ENCODE results near the gene EDEM2.

EDEM2 gene

DNA sequence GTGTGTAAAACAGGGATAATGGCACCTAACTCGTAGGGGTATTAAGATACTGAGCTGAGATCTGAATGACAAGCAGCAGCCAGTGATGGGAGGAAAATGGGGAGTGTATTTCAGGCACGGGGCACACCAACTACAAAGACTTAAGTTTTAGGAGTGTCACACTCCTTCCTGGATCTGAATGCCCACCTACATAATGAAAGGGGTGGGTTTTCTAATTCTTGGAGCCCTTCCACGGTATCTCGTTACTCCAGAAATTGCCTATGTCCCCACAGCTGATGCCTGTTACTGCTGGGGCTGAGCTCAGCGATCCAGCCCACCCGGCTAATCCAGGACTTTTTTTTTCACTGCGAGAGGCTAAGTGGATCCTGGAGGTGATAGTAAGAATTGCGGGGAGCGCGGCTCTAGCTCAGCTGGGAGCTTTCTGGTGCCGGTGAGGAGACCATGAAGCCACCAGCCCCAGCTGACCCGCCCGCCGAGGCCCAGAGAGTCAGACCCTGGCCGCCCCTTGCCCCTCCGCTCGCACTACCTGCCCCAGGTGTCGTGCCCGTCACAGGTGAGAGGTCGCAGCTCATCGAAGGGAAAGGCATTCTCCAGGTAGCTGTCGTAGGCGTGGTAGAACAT lies 727 bp downstream of the EDEM2 start:
- Histone ChIP-seq H3K9me3 (ENCODE audit: control insufficient read depth, insufficient read depth, low read depth, low read length) (no peaks in the 10 kb centered on the region), H3K4me3 (ENCODE audit: low read depth, low read length) (peak overlapping the region; percentile 99), H3K36me3 (ENCODE audit: control insufficient read depth, insufficient read depth, low read length) (peaks cover 28% of the 10 kb centered on the region), H3K27ac (ENCODE audit: low read depth, low read length) (peak overlapping the region; percentile 3; the same call in 1 of the 2 replicates), H3K27me3 (ENCODE audit: control insufficient read depth, insufficient read depth, low read length) (no peaks in the 10 kb centered on the region), H3K4me1 (ENCODE audit: control insufficient read depth, insufficient read depth, low read length) (peaks cover 15% of the 10 kb centered on the region), H3K9ac (ENCODE audit: low read length) (peak overlapping the region; percentile 85)

DNA sequence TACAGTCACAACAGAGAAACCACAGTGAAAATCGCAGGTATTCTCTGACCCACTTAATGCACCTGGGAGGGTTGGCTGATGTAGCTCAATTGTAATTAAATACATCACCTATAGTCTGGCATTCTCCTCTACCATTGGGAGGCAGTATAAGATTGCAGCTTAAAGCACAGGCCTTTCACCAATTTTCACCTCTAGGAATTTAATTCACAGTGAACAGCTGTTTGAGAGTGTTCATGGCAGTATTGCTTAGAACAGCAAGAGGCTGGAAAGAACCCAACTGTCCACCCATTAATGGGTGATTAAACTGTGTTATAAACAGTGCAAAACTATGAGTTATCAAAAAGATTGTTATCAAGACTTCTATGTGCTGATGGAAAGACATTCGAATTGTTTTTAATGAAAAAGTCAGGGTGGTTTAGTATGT lies 2.0 kb downstream of the EDEM2 start:
- H3K4me3 ChIP-seq (ENCODE audit: low read depth, low read length) = no peak overlapping the region
- H3K9ac ChIP-seq (ENCODE audit: low read length) = no peak overlapping the region
- no peaks in the 10 kb centered on the region for H3K9me3 ChIP-seq (ENCODE audit: control insufficient read depth, insufficient read depth, low read depth, low read length)
- peaks cover 36% of the 10 kb centered on the region for H3K36me3 ChIP-seq (ENCODE audit: control insufficient read depth, insufficient read depth, low read length)
- H3K27me3 ChIP-seq (ENCODE audit: control insufficient read depth, insufficient read depth, low read length) = no peaks in the 10 kb centered on the region
- H3K27ac ChIP-seq (ENCODE audit: low read depth, low read length) = no peak overlapping the region
- H3K4me1 ChIP-seq (ENCODE audit: control insufficient read depth, insufficient read depth, low read length) = peaks cover 15% of the 10 kb centered on the region

DNA sequence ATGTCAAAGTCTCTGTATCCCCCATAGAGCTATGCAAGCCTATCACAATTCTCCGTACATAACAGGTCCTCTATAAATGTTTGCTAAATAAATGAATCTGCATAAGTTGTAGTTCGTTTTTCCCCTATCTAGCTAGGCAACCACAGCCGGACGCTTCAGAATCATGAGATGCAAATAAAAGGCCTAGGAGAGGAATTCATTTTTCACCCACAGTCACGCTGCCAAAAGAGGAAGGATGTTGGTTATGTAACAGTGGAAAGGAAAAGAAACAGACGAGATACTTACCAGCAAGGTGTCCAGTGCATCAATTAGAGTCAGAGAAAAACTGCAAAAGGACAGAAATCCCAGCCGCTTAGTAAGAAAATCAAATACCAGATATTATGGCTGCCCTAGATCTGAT lies 2.4 kb downstream of the EDEM2 start:
- no peak overlapping the region for H3K4me3 ChIP-seq (ENCODE audit: low read depth, low read length)
- H3K27ac ChIP-seq (ENCODE audit: low read depth, low read length) = no peak overlapping the region

DNA sequence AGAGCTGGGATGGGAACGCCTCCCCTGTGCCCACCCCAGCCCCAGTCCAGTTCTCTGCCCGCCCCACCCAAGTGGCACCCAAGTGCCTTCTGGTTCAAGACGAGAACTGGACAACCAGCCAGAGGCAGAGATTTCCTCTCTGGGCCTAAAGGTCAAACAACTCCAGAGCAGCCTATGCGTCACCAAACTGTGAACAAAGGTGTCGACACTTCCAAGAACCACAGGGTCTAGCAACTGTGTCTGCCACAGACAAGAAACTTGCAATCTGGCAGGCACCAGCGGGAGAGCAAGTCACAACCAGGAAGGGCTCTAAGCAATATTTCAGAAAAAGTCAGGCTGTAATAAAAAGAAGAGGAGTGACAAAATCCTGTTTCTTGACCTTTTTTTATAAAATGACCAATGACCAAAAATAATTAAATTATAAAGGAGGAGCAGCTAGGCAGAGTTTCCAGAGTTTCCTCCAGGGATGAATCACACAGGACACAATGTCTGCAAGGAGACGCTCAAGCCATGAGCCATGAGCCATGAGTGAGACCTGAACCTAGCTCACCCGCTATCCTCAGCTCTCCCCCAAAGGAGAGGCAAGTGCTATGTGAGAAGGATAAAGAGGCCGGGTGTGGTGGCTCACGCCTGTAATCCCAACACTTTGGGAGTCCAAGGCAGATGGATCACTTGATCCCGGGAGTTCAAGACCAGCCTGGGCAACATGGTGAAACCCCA lies 11.1 kb downstream of the EDEM2 start:
- Histone ChIP-seq H3K27ac (ENCODE audit: low read depth, low read length) (no peak overlapping the region), H3K9me3 (ENCODE audit: control insufficient read depth, insufficient read depth, low read depth, low read length) (no peaks in the 10 kb centered on the region), H3K4me1 (ENCODE audit: control insufficient read depth, insufficient read depth, low read length) (no peaks in the 10 kb centered on the region), H3K9ac (ENCODE audit: low read length) (no peak overlapping the region), H3K27me3 (ENCODE audit: control insufficient read depth, insufficient read depth, low read length) (no peaks in the 10 kb centered on the region), H3K36me3 (ENCODE audit: control insufficient read depth, insufficient read depth, low read length) (peaks cover 67% of the 10 kb centered on the region), H3K4me3 (ENCODE audit: low read depth, low read length) (no peak overlapping the region)

More for the DNA sequence above, 2.4 kb downstream of the EDEM2 start:
- Histone ChIP-seq H3K9ac (ENCODE audit: low read length) (no peak overlapping the region), H3K9me3 (ENCODE audit: control insufficient read depth, insufficient read depth, low read depth, low read length) (no peaks in the 10 kb centered on the region), H3K27me3 (ENCODE audit: control insufficient read depth, insufficient read depth, low read length) (no peaks in the 10 kb centered on the region), H3K36me3 (ENCODE audit: control insufficient read depth, insufficient read depth, low read length) (peaks cover 41% of the 10 kb centered on the region), H3K4me1 (ENCODE audit: control insufficient read depth, insufficient read depth, low read length) (peaks cover 15% of the 10 kb centered on the region)

DNA sequence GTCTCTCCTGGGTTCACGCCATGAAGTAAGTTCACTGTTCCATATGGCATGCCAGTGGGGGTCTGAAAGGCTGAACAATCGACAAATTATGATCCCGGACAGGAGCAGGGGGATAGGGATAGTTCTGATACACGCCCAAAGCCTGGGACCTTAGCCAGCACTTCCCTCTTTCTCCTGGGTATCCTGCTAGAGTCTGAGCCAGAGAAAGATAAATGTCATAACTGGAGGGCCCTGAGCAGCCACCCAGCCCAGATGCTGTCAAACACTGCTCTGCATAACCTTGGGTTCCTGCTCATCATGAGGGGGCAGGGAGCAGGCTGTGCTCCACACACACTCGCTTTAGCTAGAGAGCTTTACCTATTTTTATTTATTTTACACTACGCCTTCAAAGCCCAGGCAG lies 12.3 kb downstream of the EDEM2 start:
- H3K9ac ChIP-seq (ENCODE audit: low read length) = no peak overlapping the region
- no peaks in the 10 kb centered on the region for H3K4me1 ChIP-seq (ENCODE audit: control insufficient read depth, insufficient read depth, low read length)
- peaks cover 69% of the 10 kb centered on the region for H3K36me3 ChIP-seq (ENCODE audit: control insufficient read depth, insufficient read depth, low read length)
- no peaks in the 10 kb centered on the region for H3K27me3 ChIP-seq (ENCODE audit: control insufficient read depth, insufficient read depth, low read length)
- no peak overlapping the region for H3K27ac ChIP-seq (ENCODE audit: low read depth, low read length)
- H3K9me3 ChIP-seq (ENCODE audit: control insufficient read depth, insufficient read depth, low read depth, low read length) = no peaks in the 10 kb centered on the region
- no peak overlapping the region for H3K4me3 ChIP-seq (ENCODE audit: low read depth, low read length)

DNA sequence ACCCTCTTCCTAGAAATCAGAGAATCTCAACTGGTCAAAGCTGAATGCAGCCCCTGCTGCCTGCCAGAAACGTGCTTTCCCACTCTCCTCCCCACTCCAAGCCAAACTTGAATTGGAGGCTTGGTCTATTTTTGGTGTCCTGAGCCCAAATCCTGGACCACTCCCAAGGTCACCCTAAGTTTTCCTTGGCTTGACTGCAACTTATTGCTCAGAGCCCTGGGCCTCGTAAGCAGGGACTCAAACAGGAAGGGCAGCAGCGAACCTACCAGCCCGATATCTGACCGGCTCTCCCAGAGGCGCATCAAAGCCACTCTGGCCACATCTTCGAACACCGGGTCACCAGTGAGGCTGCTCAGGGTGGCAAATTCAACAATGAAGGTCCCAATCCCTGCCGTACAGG lies 12.7 kb downstream of the EDEM2 start:
- no peaks in the 10 kb centered on the region for H3K9me3 ChIP-seq (ENCODE audit: control insufficient read depth, insufficient read depth, low read depth, low read length)
- no peak overlapping the region for H3K4me3 ChIP-seq (ENCODE audit: low read depth, low read length)
- H3K27ac ChIP-seq (ENCODE audit: low read depth, low read length) = no peak overlapping the region
- H3K27me3 ChIP-seq (ENCODE audit: control insufficient read depth, insufficient read depth, low read length) = no peaks in the 10 kb centered on the region
- no peak overlapping the region for H3K9ac ChIP-seq (ENCODE audit: low read length)
- no peaks in the 10 kb centered on the region for H3K4me1 ChIP-seq (ENCODE audit: control insufficient read depth, insufficient read depth, low read length)
- peaks cover 71% of the 10 kb centered on the region for H3K36me3 ChIP-seq (ENCODE audit: control insufficient read depth, insufficient read depth, low read length)

DNA sequence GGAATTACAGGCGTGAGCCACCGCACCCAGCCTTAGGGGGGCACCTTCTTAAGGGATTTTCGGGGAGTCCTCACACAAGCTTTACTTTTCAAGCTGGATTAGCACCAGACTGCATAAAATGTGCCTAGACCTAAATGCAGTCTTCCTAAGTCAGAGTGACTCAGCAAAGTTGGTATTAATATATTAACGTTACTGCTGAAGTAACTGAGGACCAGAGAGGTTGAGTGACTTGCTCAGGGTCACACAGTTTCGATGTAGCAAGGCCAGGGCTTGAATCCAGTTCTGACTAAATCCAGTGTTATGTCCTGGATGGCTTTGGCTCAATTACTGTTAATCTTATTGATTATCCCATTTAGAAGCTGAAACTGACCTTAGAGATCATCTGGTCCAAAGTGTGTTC lies 13.4 kb downstream of the EDEM2 start:
- Histone ChIP-seq H3K36me3 (ENCODE audit: control insufficient read depth, insufficient read depth, low read length) (peaks cover 69% of the 10 kb centered on the region), H3K27ac (ENCODE audit: low read depth, low read length) (no peak overlapping the region), H3K9ac (ENCODE audit: low read length) (no peak overlapping the region), H3K27me3 (ENCODE audit: control insufficient read depth, insufficient read depth, low read length) (no peaks in the 10 kb centered on the region), H3K9me3 (ENCODE audit: control insufficient read depth, insufficient read depth, low read depth, low read length) (no peaks in the 10 kb centered on the region), H3K4me3 (ENCODE audit: low read depth, low read length) (no peak overlapping the region), H3K4me1 (ENCODE audit: control insufficient read depth, insufficient read depth, low read length) (no peaks in the 10 kb centered on the region)

DNA sequence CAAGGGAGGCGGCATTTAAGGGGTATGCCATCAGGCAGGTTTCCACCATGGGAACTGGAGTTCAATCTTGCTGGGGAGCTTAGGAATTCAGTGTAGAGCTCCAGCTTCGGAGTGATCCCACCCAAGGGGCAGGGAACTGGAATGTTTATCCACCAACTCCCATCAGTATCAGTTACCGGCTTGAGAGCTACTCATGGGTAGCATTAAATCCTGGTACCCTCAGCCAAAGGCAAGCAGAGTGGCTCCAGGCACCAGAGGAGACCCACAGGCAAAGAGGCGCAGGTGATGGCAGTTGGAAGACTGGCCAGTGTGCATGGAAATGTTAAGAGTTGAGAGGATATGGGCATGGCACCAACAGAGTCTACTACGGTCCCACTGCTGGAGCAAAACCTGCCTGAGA lies 14.1 kb downstream of the EDEM2 start:
- Histone ChIP-seq H3K27ac (ENCODE audit: low read depth, low read length) (no peak overlapping the region), H3K4me1 (ENCODE audit: control insufficient read depth, insufficient read depth, low read length) (no peaks in the 10 kb centered on the region), H3K9me3 (ENCODE audit: control insufficient read depth, insufficient read depth, low read depth, low read length) (no peaks in the 10 kb centered on the region), H3K27me3 (ENCODE audit: control insufficient read depth, insufficient read depth, low read length) (no peaks in the 10 kb centered on the region), H3K9ac (ENCODE audit: low read length) (no peak overlapping the region), H3K36me3 (ENCODE audit: control insufficient read depth, insufficient read depth, low read length) (peaks cover 65% of the 10 kb centered on the region), H3K4me3 (ENCODE audit: low read depth, low read length) (no peak overlapping the region)

DNA sequence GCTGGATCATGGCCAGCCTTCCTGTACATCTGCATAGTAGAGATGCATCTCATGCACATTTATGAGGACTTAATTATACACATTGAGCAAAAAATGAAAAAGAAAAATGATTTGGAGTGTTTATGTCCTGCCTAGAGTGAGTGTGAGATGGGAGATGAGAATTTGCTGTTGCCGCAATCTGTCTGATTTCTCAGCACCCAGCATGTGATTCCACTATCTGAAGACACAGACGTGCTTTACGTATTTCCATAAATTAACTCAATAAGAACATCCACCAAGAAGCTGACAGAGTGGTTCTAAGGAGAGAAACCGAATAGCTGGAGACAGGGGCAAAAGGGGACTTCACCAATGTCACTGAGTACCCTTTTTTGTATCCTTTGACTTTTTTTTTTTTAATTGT lies 15.2 kb downstream of the EDEM2 start:
- Histone ChIP-seq H3K4me3 (ENCODE audit: low read depth, low read length) (no peak overlapping the region), H3K9ac (ENCODE audit: low read length) (no peak overlapping the region), H3K36me3 (ENCODE audit: control insufficient read depth, insufficient read depth, low read length) (peaks cover 66% of the 10 kb centered on the region), H3K9me3 (ENCODE audit: control insufficient read depth, insufficient read depth, low read depth, low read length) (no peaks in the 10 kb centered on the region), H3K27me3 (ENCODE audit: control insufficient read depth, insufficient read depth, low read length) (no peaks in the 10 kb centered on the region), H3K27ac (ENCODE audit: low read depth, low read length) (no peak overlapping the region), H3K4me1 (ENCODE audit: control insufficient read depth, insufficient read depth, low read length) (no peaks in the 10 kb centered on the region)

DNA sequence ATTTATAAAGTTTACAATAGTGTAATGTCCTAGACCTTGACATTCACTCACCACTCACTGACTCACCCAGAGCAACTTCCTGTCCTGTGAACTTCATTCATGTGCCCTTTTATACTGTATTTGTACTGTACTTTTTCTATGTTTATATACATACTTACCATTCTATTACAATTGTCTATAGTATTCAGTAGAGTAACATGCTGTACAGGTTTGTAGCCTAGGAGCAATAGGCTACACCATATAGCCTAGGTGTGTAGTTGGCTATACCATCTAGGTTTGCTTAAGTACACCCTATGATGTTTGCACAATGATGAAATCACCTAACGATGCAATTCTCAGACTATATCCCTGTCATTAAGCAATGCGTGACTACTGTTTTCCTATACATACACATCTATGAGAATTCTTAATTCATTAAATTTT lies 17.5 kb downstream of the EDEM2 start:
- Histone ChIP-seq H3K4me3 (ENCODE audit: low read depth, low read length) (no peak overlapping the region), H3K27me3 (ENCODE audit: control insufficient read depth, insufficient read depth, low read length) (no peaks in the 10 kb centered on the region), H3K9ac (ENCODE audit: low read length) (no peak overlapping the region), H3K36me3 (ENCODE audit: control insufficient read depth, insufficient read depth, low read length) (peaks cover 63% of the 10 kb centered on the region), H3K9me3 (ENCODE audit: control insufficient read depth, insufficient read depth, low read depth, low read length) (no peaks in the 10 kb centered on the region), H3K4me1 (ENCODE audit: control insufficient read depth, insufficient read depth, low read length) (no peaks in the 10 kb centered on the region), H3K27ac (ENCODE audit: low read depth, low read length) (no peak overlapping the region)

DNA sequence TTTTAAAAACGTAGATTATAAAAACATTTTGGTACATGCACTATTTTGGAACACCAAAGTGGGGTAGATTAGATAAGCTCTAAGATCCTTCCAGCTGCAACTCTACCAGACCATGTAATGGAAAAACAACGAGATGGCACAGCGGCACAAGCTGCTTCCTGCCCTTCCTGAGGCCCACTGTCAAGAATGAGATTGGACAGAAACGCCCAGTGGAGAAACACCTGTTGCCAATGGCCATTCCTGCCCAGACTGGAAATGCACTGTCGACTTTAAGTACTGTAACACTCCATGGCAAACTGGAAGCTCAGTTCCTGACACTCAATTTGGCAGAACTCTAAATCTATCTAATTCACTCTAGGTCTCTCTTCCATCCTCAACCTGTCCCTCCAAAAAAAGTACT lies 21.4 kb downstream of the EDEM2 start:
- no peak overlapping the region for H3K27ac ChIP-seq (ENCODE audit: low read depth, low read length)
- no peak overlapping the region for H3K9ac ChIP-seq (ENCODE audit: low read length)
- H3K9me3 ChIP-seq (ENCODE audit: control insufficient read depth, insufficient read depth, low read depth, low read length) = no peaks in the 10 kb centered on the region
- no peaks in the 10 kb centered on the region for H3K4me1 ChIP-seq (ENCODE audit: control insufficient read depth, insufficient read depth, low read length)
- no peak overlapping the region for H3K4me3 ChIP-seq (ENCODE audit: low read depth, low read length)
- peaks cover 63% of the 10 kb centered on the region for H3K36me3 ChIP-seq (ENCODE audit: control insufficient read depth, insufficient read depth, low read length)
- no peaks in the 10 kb centered on the region for H3K27me3 ChIP-seq (ENCODE audit: control insufficient read depth, insufficient read depth, low read length)

Data from HUES6 (cell line).